OCI-LY3 (cell line): Measurements from ENCODE around the gene WHRN.

Experiments
- CTCF ChIP-seq: fragments of 200-600, 300-600 bp; sonication (generic); IDR thresholded peaks from 2 replicates; pipeline ENCODE4 v1.5.1; 2014; ENCODE audit warnings: antibody characterized with exemption, low read length, low read depth
- EZH2phosphoT487 ChIP-seq: fragments of 200-600 bp; shearing (Covaris generic); IDR thresholded peaks from 2 replicates; pipeline ENCODE4 v1.6.1; 2018; ENCODE audit warnings: antibody characterized with exemption, mixed run types, low read depth

- TF ChIP-seq CTCF (no peak), EZH2phosphoT487 (no peak)
These were observed 96.0 kb downstream of the WHRN start for GRCh38 chr9:114409103-114409780.
